Measurements from ENCODE around the gene GXYLT1. TPM values are rescaled to one million over a fixed set of nuclear protein-coding genes. Genes with fewer than 3 reads are reported as not detected.

The GXYLT1 gene
- total and polyA plus RNA-seq, 2 experiments from 2014 or later, result 3.9 to 13.4 TPM

DNA sequence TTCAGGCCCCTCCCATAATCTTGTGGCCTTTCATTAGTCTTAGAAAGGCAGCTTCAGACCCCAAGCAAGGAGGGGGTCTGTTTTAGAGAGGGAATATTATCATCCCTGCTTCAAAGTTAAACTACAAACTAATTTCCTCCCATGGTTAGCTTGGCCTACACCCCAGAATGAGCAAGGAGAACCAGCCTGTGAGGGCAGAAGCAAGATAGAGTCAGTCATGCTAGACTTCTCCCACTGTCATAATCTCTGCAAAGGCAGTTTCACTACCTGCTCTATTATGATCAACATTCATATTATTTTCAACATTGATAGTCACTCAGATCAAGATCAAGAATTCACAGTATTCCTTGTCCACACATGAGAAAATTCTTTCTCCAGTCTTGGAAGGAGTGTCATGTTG lies 105.1 kb downstream of the GXYLT1 start:
- no peaks in the 10 kb centered on the region for H3K4me1 ChIP-seq (ENCODE audit: insufficient read depth)
- no peaks in the 10 kb centered on the region for H3F3A ChIP-seq (replicated peaks; ENCODE audit: low read depth)
- no peak overlapping the region for H3K4me3 Mint-ChIP-seq
- H3K79me2 ChIP-seq (replicated peaks; ENCODE audit: insufficient read depth), result no peaks in the 10 kb centered on the region
- no peaks in the 10 kb centered on the region for H3K27me3 ChIP-seq (ENCODE audit: insufficient read depth)
- H3K4me3 ChIP-seq, result no peak overlapping the region
- no peaks in the 10 kb centered on the region for H3K4me1 Mint-ChIP-seq
- H3K36me3 Mint-ChIP-seq (ENCODE audit: low read depth), result no peaks in the 10 kb centered on the region
- H3K4me2 ChIP-seq, result no peak overlapping the region
- H3K27me3 Mint-ChIP-seq (ENCODE audit: insufficient read depth, low read depth, poor library complexity), result no peaks in the 10 kb centered on the region
- no peak for DNase-seq (ENCODE audit: low spot score)
- H4K20me1 ChIP-seq (replicated peaks; ENCODE audit: insufficient read depth), result no peaks in the 10 kb centered on the region
- H3K9me2 ChIP-seq (ENCODE audit: insufficient read depth), result no peaks in the 10 kb centered on the region
- H3K27ac ChIP-seq (ENCODE audit: low read depth), result no peak overlapping the region
- TF ChIP-seq, protein P1, sequence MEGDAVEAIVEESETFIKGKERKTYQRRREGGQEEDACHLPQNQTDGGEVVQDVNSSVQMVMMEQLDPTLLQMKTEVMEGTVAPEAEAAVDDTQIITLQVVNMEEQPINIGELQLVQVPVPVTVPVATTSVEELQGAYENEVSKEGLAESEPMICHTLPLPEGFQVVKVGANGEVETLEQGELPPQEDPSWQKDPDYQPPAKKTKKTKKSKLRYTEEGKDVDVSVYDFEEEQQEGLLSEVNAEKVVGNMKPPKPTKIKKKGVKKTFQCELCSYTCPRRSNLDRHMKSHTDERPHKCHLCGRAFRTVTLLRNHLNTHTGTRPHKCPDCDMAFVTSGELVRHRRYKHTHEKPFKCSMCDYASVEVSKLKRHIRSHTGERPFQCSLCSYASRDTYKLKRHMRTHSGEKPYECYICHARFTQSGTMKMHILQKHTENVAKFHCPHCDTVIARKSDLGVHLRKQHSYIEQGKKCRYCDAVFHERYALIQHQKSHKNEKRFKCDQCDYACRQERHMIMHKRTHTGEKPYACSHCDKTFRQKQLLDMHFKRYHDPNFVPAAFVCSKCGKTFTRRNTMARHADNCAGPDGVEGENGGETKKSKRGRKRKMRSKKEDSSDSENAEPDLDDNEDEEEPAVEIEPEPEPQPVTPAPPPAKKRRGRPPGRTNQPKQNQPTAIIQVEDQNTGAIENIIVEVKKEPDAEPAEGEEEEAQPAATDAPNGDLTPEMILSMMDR (conservative IDR thresholded peaks at IDR 0.05; ENCODE audit: low read depth in 2 of 2), result no peak
- no peak for TF ChIP-seq ZNF331 (CRISPR knock-in tag; IDR thresholded peaks at IDR 0.05; ENCODE audit: low read depth)
- no peak for TF ChIP-seq JUNB (IDR thresholded peaks at IDR 0.05; ENCODE audit: unreplicated experiment)
- TF ChIP-seq, protein P2, sequence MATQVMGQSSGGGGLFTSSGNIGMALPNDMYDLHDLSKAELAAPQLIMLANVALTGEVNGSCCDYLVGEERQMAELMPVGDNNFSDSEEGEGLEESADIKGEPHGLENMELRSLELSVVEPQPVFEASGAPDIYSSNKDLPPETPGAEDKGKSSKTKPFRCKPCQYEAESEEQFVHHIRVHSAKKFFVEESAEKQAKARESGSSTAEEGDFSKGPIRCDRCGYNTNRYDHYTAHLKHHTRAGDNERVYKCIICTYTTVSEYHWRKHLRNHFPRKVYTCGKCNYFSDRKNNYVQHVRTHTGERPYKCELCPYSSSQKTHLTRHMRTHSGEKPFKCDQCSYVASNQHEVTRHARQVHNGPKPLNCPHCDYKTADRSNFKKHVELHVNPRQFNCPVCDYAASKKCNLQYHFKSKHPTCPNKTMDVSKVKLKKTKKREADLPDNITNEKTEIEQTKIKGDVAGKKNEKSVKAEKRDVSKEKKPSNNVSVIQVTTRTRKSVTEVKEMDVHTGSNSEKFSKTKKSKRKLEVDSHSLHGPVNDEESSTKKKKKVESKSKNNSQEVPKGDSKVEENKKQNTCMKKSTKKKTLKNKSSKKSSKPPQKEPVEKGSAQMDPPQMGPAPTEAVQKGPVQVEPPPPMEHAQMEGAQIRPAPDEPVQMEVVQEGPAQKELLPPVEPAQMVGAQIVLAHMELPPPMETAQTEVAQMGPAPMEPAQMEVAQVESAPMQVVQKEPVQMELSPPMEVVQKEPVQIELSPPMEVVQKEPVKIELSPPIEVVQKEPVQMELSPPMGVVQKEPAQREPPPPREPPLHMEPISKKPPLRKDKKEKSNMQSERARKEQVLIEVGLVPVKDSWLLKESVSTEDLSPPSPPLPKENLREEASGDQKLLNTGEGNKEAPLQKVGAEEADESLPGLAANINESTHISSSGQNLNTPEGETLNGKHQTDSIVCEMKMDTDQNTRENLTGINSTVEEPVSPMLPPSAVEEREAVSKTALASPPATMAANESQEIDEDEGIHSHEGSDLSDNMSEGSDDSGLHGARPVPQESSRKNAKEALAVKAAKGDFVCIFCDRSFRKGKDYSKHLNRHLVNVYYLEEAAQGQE (IDR thresholded peaks at IDR 0.05; ENCODE audit: unreplicated experiment), result no peak
- peaks cover 4% of the 10 kb centered on the region; the same call in 2 of the 3 replicates for H3K9me3 Mint-ChIP-seq
- no peak overlapping the region for H3K27ac Mint-ChIP-seq
- no peak overlapping the region for H2AFZ ChIP-seq
- no peaks in the 10 kb centered on the region for H3K36me3 ChIP-seq (ENCODE audit: insufficient read depth)
- ATAC-seq, result no peak

DNA sequence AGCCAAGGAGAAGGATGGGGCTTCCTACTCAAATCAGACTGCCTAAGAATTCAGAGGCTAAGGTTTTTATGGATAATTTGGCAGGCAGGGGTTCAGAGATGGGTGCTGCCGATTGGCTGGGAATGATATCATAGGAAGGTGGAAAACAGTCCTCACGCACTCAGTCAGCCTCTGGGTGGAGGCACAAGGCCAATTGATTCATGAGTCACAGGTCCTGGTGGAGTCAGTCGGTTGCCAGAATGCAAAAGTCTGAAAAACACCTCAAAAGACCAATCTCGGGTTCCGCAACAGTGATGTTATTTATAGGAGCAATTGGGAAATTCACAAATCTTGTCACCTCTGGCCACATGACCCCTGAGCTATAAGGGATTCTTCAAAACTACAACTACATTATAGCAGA lies 105.5 kb downstream of the GXYLT1 start:
- Mint-ChIP-seq H3K4me1 (no peaks in the 10 kb centered on the region), H3K36me3 (ENCODE audit: low read depth) (no peaks in the 10 kb centered on the region), H3K9me3 (peaks cover 4% of the 10 kb centered on the region; the same call in 2 of the 3 replicates), H3K4me3 (no peak overlapping the region), H3K27ac (no peak overlapping the region), H3K27me3 (ENCODE audit: insufficient read depth, low read depth, poor library complexity) (no peaks in the 10 kb centered on the region)
- Histone ChIP-seq H3F3A (replicated peaks; ENCODE audit: low read depth) (no peaks in the 10 kb centered on the region), H4K20me1 (replicated peaks; ENCODE audit: insufficient read depth) (no peaks in the 10 kb centered on the region), H2AFZ (no peak overlapping the region), H3K79me2 (replicated peaks; ENCODE audit: insufficient read depth) (no peaks in the 10 kb centered on the region), H3K4me1 (ENCODE audit: insufficient read depth) (no peaks in the 10 kb centered on the region), H3K9me2 (ENCODE audit: insufficient read depth) (no peaks in the 10 kb centered on the region), H3K27me3 (ENCODE audit: insufficient read depth) (no peaks in the 10 kb centered on the region), H3K27ac (ENCODE audit: low read depth) (no peak overlapping the region), H3K36me3 (ENCODE audit: insufficient read depth) (no peaks in the 10 kb centered on the region), H3K4me3 (no peak overlapping the region), H3K4me2 (no peak overlapping the region)
- TF ChIP-seq POLR2AphosphoS5 (IDR thresholded peaks at IDR 0.05; ENCODE audit: low read depth), result no peak
- TF ChIP-seq, protein P1 (conservative IDR thresholded peaks at IDR 0.05; ENCODE audit: low read depth in 2 of 2), result peak in 1 of 2 experiments; percentile 39; a peak in 2 of 4 replicates
- peak; percentile 30; the same call in 1 of the 3 replicates for ATAC-seq
- DNase-seq (ENCODE audit: low spot score), result peak; percentile 27
